HL-60 (cell line): ENCODE data around the gene RAB1B.

ENCODE experiments used
- DNase-seq, 2 experiments: peaks; one replicate each; pipeline ENCODE4 v3.0.0-alpha.2; 2010 to 2020; ENCODE audit warnings: low read depth in 1 of 2, low spot score in 1 of 2
- H3K27ac ChIP-seq: fragments of 250-450 bp; sonication (Bioruptor Pico); replicated peaks from 2 replicates; pipeline ENCODE4 v1.5.1; 2020; ENCODE audit warnings: mild to moderate bottlenecking, moderate library complexity
- H3K27me3 ChIP-seq: fragments of 250-450 bp; sonication (Bioruptor Pico); 2 replicates; pipeline ENCODE4 v1.5.1; 2021; ENCODE audit warnings: mild to moderate bottlenecking, moderate library complexity; ENCODE audit not compliant: insufficient read depth, poor library complexity, severe bottlenecking
- H3K4me3 ChIP-seq: replicated peaks from 2 replicates; pipeline ENCODE4 v1.5.1; 2011; ENCODE audit warnings: mild to moderate bottlenecking, control low read depth, low read length; ENCODE audit not compliant: insufficient read depth
- GABPA ChIP-seq: IDR thresholded peaks from 2 replicates; pipeline ENCODE4 v1.6.1; 2012; ENCODE audit warnings: low read depth
- POLR2AphosphoS5 ChIP-seq: IDR thresholded peaks from 2 replicates; pipeline ENCODE4 v1.6.1; 2012; ENCODE audit warnings: low read depth
- SPI1 ChIP-seq: IDR thresholded peaks from 2 replicates; pipeline ENCODE4 v1.6.1; 2012; ENCODE audit warnings: low read depth, mild to moderate bottlenecking, borderline replicate concordance
- TF ChIP-seq, protein P1 (sequence below): IDR thresholded peaks from 2 replicates; pipeline ENCODE4 v1.6.1; 2012; ENCODE audit warnings: low read depth; ENCODE audit not compliant: insufficient replicate concordance
- TF ChIP-seq, protein P2 (sequence below): IDR thresholded peaks from one replicate; pipeline ENCODE4 v1.5.1; 2011; ENCODE audit warnings: low read length, control low read depth, inconsistent platforms; ENCODE audit not compliant: insufficient read depth

The RAB1B gene

DNA sequence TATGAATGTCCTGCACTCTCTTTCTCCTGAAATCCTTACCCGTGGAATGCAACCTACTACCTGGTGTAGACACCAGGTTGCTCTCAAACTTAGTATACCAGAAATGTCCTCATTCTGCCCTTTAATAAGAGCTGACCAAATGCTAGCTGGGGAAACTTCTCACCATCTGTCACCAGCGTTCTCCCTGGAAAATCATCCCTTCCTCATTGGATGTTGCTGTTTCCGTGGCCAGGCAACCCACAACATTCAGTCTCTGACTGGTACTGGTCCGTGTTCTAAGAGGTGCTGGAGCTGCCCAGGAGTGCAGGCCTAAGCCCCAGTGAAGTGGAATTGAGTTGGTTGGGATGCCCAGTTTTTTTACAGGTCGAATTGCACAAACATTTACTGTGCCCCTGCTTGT, 40.7 kb upstream of the RAB1B start:
- TF ChIP-seq GABPA (no peak), POLR2AphosphoS5 (no peak), SPI1 (no peak)
- TF ChIP-seq, protein P1, sequence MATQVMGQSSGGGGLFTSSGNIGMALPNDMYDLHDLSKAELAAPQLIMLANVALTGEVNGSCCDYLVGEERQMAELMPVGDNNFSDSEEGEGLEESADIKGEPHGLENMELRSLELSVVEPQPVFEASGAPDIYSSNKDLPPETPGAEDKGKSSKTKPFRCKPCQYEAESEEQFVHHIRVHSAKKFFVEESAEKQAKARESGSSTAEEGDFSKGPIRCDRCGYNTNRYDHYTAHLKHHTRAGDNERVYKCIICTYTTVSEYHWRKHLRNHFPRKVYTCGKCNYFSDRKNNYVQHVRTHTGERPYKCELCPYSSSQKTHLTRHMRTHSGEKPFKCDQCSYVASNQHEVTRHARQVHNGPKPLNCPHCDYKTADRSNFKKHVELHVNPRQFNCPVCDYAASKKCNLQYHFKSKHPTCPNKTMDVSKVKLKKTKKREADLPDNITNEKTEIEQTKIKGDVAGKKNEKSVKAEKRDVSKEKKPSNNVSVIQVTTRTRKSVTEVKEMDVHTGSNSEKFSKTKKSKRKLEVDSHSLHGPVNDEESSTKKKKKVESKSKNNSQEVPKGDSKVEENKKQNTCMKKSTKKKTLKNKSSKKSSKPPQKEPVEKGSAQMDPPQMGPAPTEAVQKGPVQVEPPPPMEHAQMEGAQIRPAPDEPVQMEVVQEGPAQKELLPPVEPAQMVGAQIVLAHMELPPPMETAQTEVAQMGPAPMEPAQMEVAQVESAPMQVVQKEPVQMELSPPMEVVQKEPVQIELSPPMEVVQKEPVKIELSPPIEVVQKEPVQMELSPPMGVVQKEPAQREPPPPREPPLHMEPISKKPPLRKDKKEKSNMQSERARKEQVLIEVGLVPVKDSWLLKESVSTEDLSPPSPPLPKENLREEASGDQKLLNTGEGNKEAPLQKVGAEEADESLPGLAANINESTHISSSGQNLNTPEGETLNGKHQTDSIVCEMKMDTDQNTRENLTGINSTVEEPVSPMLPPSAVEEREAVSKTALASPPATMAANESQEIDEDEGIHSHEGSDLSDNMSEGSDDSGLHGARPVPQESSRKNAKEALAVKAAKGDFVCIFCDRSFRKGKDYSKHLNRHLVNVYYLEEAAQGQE, result no peak
- TF ChIP-seq, protein P2, sequence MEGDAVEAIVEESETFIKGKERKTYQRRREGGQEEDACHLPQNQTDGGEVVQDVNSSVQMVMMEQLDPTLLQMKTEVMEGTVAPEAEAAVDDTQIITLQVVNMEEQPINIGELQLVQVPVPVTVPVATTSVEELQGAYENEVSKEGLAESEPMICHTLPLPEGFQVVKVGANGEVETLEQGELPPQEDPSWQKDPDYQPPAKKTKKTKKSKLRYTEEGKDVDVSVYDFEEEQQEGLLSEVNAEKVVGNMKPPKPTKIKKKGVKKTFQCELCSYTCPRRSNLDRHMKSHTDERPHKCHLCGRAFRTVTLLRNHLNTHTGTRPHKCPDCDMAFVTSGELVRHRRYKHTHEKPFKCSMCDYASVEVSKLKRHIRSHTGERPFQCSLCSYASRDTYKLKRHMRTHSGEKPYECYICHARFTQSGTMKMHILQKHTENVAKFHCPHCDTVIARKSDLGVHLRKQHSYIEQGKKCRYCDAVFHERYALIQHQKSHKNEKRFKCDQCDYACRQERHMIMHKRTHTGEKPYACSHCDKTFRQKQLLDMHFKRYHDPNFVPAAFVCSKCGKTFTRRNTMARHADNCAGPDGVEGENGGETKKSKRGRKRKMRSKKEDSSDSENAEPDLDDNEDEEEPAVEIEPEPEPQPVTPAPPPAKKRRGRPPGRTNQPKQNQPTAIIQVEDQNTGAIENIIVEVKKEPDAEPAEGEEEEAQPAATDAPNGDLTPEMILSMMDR, result no peak
- H3K27me3 ChIP-seq, result no peaks in the 10 kb centered on the region
- no peak overlapping the region for H3K4me3 ChIP-seq
- H3K27ac ChIP-seq, result no peak overlapping the region
- no peak for DNase-seq

DNA sequence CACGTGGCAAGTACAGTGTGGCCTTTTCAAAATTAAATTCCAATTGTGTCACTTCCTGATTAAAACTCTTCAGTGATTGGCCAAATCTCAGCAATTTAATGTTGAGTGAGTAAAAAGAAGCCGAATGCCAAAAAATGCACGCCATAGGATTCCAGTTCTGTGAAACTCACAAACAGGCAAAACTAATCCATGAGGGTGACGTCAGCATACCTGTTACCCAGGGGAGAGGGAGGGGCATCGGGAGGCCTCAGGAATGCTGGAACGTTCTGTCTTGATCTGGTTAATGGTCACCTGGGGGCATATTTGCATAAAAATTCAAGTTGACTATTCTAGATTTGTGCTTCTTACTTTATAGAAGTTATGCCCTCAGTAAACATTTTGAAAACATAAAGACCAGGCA, 39.9 kb upstream of the RAB1B start:
- H3K27ac ChIP-seq, result no peak overlapping the region
- no peak overlapping the region for H3K4me3 ChIP-seq
- no peak for DNase-seq
- no peaks in the 10 kb centered on the region for H3K27me3 ChIP-seq
- TF ChIP-seq GABPA, result no peak
- TF ChIP-seq, protein P1, result no peak
- TF ChIP-seq SPI1, result no peak
- no peak for TF ChIP-seq POLR2AphosphoS5
- TF ChIP-seq, protein P2, result no peak

DNA sequence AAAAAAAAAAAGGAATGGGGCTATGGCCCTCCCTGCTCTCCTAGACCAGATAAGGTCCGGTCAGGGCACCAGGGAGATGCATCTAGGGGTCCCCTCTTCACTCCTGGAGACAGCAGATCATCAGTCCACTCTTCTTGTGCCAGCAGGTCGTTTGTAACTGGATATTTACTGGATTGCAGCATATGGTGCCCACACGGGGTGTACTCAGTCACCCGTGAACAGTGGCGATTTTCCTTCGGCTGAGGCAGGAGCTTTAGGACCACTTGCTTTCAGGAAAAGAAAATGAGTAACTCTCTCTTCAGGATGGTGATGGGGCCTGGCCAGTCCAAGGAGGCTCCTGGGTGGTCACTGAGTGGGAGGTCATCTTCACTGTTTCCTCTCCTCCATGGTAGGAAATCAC, 38.3 kb upstream of the RAB1B start:
- Histone ChIP-seq H3K27me3 (no peaks in the 10 kb centered on the region), H3K27ac (no peak overlapping the region), H3K4me3 (no peak overlapping the region)
- TF ChIP-seq GABPA (no peak), POLR2AphosphoS5 (no peak), SPI1 (no peak)
- TF ChIP-seq, protein P2, result no peak
- TF ChIP-seq, protein P1, result no peak
- no peak for DNase-seq
